Skeletal muscle tissue (tissue), 4 donors: ENCODE data around the gene FMO3. TPM values are rescaled to one million over a fixed set of nuclear protein-coding genes. Genes with fewer than 3 reads are reported as not detected.

Experiments
- H3K27ac ChIP-seq: one replicate; pipeline ENCODE4 v1.7.0; 2013; ENCODE audit warnings: mild to moderate bottlenecking, low read depth, low read length, inconsistent platforms
- H3K27me3 ChIP-seq, 3 donors: one replicate each; pipeline ENCODE4 v1.7.0; 2013; ENCODE audit warnings: low read length in 3 of 3; ENCODE audit not compliant: control insufficient read depth in 3 of 3, insufficient read depth in 3 of 3
- H3K36me3 ChIP-seq, 3 donors: one replicate each; pipeline ENCODE4 v1.7.0; 2013; ENCODE audit warnings: low read length in 3 of 3; ENCODE audit not compliant: control insufficient read depth in 3 of 3, insufficient read depth in 3 of 3
- H3K4me1 ChIP-seq, 3 donors: one replicate each; pipeline ENCODE4 v1.7.0; 2013; ENCODE audit warnings: low read length in 3 of 3, mild to moderate bottlenecking in 3 of 3; ENCODE audit not compliant: control insufficient read depth in 3 of 3, insufficient read depth in 3 of 3
- H3K4me3 ChIP-seq, 3 donors: one replicate each; pipeline ENCODE4 v1.7.0; 2013; ENCODE audit warnings: low read length in 3 of 3
- H3K9ac ChIP-seq, 3 donors: one replicate each; pipeline ENCODE4 v1.7.0; 2013; ENCODE audit warnings: low read length in 3 of 3, mild to moderate bottlenecking in 3 of 3, moderate library complexity in 2 of 3, low read depth in 1 of 3
- H3K9me3 ChIP-seq, 3 donors: one replicate each; pipeline ENCODE4 v1.7.0; 2013; ENCODE audit warnings: low read length in 3 of 3; ENCODE audit not compliant: control insufficient read depth in 3 of 3
- total RNA-seq: library from RNA; depleted of rRNA; stranded (reverse); fragments of >200 nt; gene quantifications from one replicate; pipeline ENCODE4 v1.2.3, GENCODE V29; 2014
- donor health status: Osteomylitis.

FMO3 gene
- not detected for total RNA-seq

- Histone ChIP-seq H3K4me1 (no peaks in the 10 kb centered on the region), H3K36me3 (no peaks in the 10 kb centered on the region), H3K4me3 (no peak within 1 kb of the TSS), H3K9me3 (no peaks in the 10 kb centered on the region), H3K27ac (no peak within 1 kb of the TSS), H3K9ac (no peak within 1 kb of the TSS), H3K27me3 (no peaks in the 10 kb centered on the region)
Measured at GRCh38 chr1:171090604-171091003, at the start of gene FMO3. Gene FMO3, plus strand, starts transcription at chr1:171090905. Its CDS starts 1,754 bp downstream, at chr1:171092659.

GRCh38 chr1:171048014-171048413 is 42.7 kb upstream of the FMO3 start:
- no peak overlapping the region for H3K27ac ChIP-seq
- no peaks in the 10 kb centered on the region for H3K36me3 ChIP-seq
- no peak overlapping the region for H3K9ac ChIP-seq
- no peaks in the 10 kb centered on the region for H3K4me1 ChIP-seq
- peaks cover 0 to 11% (median 2%) of the 10 kb centered on the region in 3 donors for H3K9me3 ChIP-seq
- no peaks in the 10 kb centered on the region for H3K27me3 ChIP-seq
- no peak overlapping the region for H3K4me3 ChIP-seq

- H3K9me3 ChIP-seq = peaks cover 0 to 3% (median under 1%) of the 10 kb centered on the region in 3 donors
- no peak overlapping the region for H3K27ac ChIP-seq
- H3K27me3 ChIP-seq = no peaks in the 10 kb centered on the region
Measured at GRCh38 chr1:171052977-171053376, 37.7 kb upstream of the FMO3 start.

GRCh38 chr1:171055966-171056643 is 34.6 kb upstream of the FMO3 start:
- Histone ChIP-seq H3K9ac (no peak overlapping the region), H3K9me3 (no peaks in the 10 kb centered on the region), H3K4me3 (no peak overlapping the region), H3K4me1 (no peaks in the 10 kb centered on the region), H3K27me3 (no peaks in the 10 kb centered on the region), H3K36me3 (no peaks in the 10 kb centered on the region), H3K27ac (no peak overlapping the region)

More at GRCh38 chr1:171052977-171053376, 37.7 kb upstream of the FMO3 start:
- Histone ChIP-seq H3K4me3 (no peak overlapping the region), H3K4me1 (no peaks in the 10 kb centered on the region), H3K36me3 (no peaks in the 10 kb centered on the region), H3K9ac (no peak overlapping the region)

- Histone ChIP-seq H3K9me3 (no peaks in the 10 kb centered on the region), H3K27ac (no peak overlapping the region), H3K4me3 (no peak overlapping the region)
Measured at GRCh38 chr1:171061425-171062143, 29.1 kb upstream of the FMO3 start.

GRCh38 chr1:171062902-171063301 is 27.8 kb upstream of the FMO3 start:
- no peak overlapping the region for H3K27ac ChIP-seq
- H3K27me3 ChIP-seq = no peaks in the 10 kb centered on the region
- H3K4me3 ChIP-seq = no peak overlapping the region
- H3K4me1 ChIP-seq = no peaks in the 10 kb centered on the region
- no peaks in the 10 kb centered on the region for H3K9me3 ChIP-seq
- H3K9ac ChIP-seq = no peak overlapping the region
- H3K36me3 ChIP-seq = no peaks in the 10 kb centered on the region

More at GRCh38 chr1:171061425-171062143, 29.1 kb upstream of the FMO3 start:
- no peaks in the 10 kb centered on the region for H3K4me1 ChIP-seq
- H3K9ac ChIP-seq = no peak overlapping the region
- H3K36me3 ChIP-seq = no peaks in the 10 kb centered on the region
- H3K27me3 ChIP-seq = no peaks in the 10 kb centered on the region

GRCh38 chr1:171075041-171075440 is 15.7 kb upstream of the FMO3 start:
- Histone ChIP-seq H3K27me3 (no peaks in the 10 kb centered on the region), H3K27ac (no peak overlapping the region), H3K4me3 (no peak overlapping the region), H3K36me3 (no peaks in the 10 kb centered on the region), H3K9me3 (no peaks in the 10 kb centered on the region), H3K9ac (no peak overlapping the region), H3K4me1 (no peaks in the 10 kb centered on the region)

GRCh38 chr1:171081314-171081753 is 9.4 kb upstream of the FMO3 start:
- H3K9ac ChIP-seq = no peak overlapping the region
- no peak overlapping the region for H3K27ac ChIP-seq
- no peak overlapping the region for H3K4me3 ChIP-seq
- H3K9me3 ChIP-seq = no peaks in the 10 kb centered on the region
- no peaks in the 10 kb centered on the region for H3K27me3 ChIP-seq
- H3K36me3 ChIP-seq = no peaks in the 10 kb centered on the region
- no peaks in the 10 kb centered on the region for H3K4me1 ChIP-seq

- no peak overlapping the region for H3K4me3 ChIP-seq
Measured at GRCh38 chr1:171081763-171082201, 8.9 kb upstream of the FMO3 start.

GRCh38 chr1:171082606-171083005 is 8.1 kb upstream of the FMO3 start:
- H3K9ac ChIP-seq = no peak overlapping the region
- no peak overlapping the region for H3K27ac ChIP-seq
- H3K4me1 ChIP-seq = no peaks in the 10 kb centered on the region
- no peak overlapping the region for H3K4me3 ChIP-seq
- H3K27me3 ChIP-seq = no peaks in the 10 kb centered on the region
- no peaks in the 10 kb centered on the region for H3K36me3 ChIP-seq
- no peaks in the 10 kb centered on the region for H3K9me3 ChIP-seq

More at GRCh38 chr1:171081763-171082201, 8.9 kb upstream of the FMO3 start:
- H3K9me3 ChIP-seq = no peaks in the 10 kb centered on the region
- H3K4me1 ChIP-seq = no peaks in the 10 kb centered on the region
- no peaks in the 10 kb centered on the region for H3K36me3 ChIP-seq
- H3K27ac ChIP-seq = no peak overlapping the region
- no peaks in the 10 kb centered on the region for H3K27me3 ChIP-seq
- H3K9ac ChIP-seq = no peak overlapping the region
